ES-I3 (cell line): ENCODE measurements around the gene MYCBP.
A peak's percentile ranks its signal among the peaks of the same experiment; 100 is the strongest.

Experiments
- H3K36me3 ChIP-seq: 2 replicates; pipeline ENCODE4 v1.6.1; 2013; ENCODE audit warnings: mild to moderate bottlenecking, low read length, control low read depth, moderate library complexity; ENCODE audit not compliant: insufficient read depth
- H3K4me1 ChIP-seq: 2 replicates; pipeline ENCODE4 v1.6.1; 2013; ENCODE audit warnings: mild to moderate bottlenecking, control low read depth, low read length; ENCODE audit not compliant: insufficient read depth
- H3K9ac ChIP-seq: 2 replicates; pipeline ENCODE4 v1.6.1; 2013; ENCODE audit warnings: low read depth, mild to moderate bottlenecking, low read length, moderate library complexity
- H3K9me3 ChIP-seq: 2 replicates; pipeline ENCODE4 v1.6.1; 2013; ENCODE audit warnings: mild to moderate bottlenecking, low read length, moderate library complexity; ENCODE audit not compliant: control insufficient read depth, insufficient read depth

Gene MYCBP

DNA sequence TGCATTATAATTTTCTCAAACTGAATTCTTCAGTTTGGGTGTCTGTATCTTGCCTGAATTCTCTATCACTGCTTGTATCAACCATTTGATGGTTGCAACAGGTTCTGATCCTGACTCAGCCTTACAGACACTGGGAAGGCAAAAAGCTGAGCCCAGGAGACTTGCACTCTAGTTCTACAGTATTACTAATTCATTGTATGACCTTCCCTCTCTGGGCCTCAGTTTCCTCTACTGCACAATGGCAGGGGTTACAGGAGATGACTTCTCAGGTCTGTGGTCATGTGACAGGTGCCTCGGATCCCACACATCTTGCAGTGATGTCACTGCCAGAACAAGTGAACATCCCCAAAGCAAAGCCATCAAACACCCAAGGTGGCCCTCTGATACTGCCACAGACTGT is 52.3 kb downstream of the MYCBP start:
- Histone ChIP-seq H3K9me3 (0 out of 2 replicates have a peak, but pooled peaks cover 5% of the 10 kb centered on the region), H3K36me3 (no peaks in the 10 kb centered on the region), H3K4me1 (no peaks in the 10 kb centered on the region), H3K9ac (no peak overlapping the region)

DNA sequence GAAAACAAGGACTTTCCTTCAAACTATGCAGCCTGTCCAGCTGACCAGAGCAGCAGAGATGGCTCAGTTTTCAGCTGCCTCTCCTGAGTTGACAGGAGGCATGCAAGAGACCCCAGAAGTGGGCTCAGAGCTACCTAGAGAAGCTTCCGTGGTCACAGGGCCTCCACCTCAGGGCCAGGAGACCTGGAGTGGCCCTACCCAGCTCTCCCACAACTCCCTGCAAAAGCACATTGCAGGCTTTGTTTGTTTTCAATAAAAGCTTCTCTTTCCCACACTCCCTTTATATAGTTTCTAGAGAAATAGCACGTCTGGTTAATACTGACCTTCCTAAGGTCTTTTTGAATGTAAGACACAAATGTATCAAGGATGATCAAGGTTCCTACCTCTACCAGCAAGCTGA is 53.6 kb downstream of the MYCBP start:
- Histone ChIP-seq H3K9ac (no peak overlapping the region), H3K36me3 (no peaks in the 10 kb centered on the region), H3K4me1 (no peaks in the 10 kb centered on the region), H3K9me3 (0 out of 2 replicates have a peak, but pooled peaks cover 5% of the 10 kb centered on the region)

DNA sequence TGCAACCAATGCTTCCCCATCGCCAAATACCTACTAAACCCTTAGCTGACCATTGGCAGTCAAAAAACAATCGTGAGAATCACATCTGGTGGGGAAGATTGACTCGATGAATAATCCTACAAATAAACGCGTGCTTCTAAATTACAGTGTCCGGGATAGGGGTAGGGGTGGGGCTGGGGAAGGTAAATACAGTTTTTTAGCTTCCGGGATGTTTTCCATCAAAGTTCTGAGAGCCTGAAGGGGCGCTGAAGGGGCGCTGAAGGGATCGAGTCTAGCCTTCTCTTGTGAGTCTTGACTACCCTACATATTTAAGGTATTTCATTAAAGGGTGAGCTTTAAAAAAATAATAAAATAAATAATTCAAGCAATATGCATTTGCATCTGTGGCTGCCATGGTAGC is 54.1 kb downstream of the MYCBP start:
- Histone ChIP-seq H3K9ac (peak overlapping the region; percentile 65), H3K9me3 (0 out of 2 replicates have a peak, but pooled peaks cover 5% of the 10 kb centered on the region), H3K4me1 (peaks cover 3% of the 10 kb centered on the region; the same call in 1 of the 2 replicates), H3K36me3 (no peaks in the 10 kb centered on the region)

DNA sequence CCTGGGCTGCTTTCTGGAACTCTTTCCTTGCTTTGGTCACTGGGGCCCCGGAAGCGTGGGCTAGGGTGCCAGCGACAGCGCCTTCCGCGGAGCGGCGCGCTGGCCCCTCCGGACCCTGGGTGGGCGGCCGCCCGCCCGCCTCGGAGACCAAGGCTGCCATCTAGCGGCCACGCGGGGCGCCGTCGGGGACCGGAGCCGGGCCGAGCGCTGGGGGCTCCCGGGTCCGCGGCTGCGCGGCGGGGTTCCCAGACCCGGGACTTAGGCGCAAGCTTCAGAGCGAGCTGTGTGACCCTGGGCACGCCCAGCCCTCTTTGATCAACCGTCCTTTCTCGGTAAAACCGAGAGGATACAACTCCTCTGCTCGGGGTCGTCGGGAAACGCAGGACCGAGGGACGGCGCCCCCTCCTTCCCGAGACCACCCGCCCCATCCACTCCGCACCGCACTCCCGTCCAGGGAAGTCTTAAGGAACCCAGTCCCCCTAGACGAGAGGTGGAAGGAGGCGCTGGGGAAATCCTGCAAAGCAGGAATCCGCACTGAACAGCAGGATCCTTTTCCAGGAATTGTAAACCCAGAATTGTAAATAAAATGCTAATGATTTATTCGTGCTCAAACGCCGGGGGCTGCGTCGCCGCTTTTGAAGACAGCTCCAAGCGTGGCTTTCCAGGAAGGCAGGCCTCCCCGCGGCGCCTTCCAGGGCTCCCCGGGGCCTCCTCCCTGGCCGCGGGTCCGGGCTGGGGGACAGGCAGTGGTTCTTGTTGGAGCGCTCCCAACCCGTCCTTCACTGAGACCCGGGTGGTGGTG is 54.8 kb downstream of the MYCBP start:
- 0 out of 2 replicates have a peak, but pooled peaks cover 5% of the 10 kb centered on the region for H3K9me3 ChIP-seq
- H3K36me3 ChIP-seq = no peaks in the 10 kb centered on the region
- H3K4me1 ChIP-seq = peaks cover 5% of the 10 kb centered on the region; the same call in 1 of the 2 replicates
- H3K9ac ChIP-seq = peak overlapping the region; percentile 65

DNA sequence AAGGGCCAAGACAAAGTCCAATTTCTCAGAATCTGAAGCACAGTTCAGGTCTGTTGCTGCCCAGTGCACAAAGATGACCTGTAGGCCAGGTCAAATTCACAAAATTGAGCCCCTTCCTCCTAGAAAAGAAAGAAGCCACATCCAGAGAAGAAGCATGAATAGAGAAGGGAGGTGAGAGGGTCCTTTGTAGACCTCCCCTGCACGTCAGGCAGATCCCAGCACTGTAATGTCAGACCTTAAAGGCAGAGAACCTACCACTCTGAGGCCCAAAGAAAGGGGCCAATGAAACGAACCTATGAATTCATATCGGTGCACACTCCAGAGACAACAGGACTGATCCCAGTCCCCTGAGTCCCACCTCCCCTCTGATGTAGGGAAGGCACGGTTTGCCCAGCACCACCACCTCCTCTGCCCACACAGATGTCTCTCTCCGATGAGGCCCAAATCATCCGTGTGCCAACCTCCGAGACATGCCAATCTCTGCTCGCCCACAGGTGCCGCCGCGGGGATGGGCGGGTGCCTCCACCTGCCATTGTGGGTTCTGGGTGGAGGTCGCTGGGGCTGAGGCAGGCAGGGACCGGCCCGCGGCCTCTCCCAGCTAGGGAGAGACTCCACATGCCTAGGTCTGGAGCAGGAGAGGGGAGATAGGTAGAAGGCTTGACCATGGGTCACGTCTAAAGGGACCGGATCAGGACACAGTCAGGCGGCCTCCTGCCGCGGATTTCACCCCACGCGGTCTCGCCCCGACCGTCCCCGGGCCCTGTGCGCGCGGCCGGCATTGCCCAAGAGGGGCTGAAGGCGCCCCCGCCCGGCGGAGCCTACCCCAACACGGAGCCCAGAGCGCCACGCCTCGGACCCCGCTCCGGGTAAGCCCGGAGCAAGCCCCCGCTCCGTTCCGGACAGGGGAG is 55.6 kb downstream of the MYCBP start:
- H3K4me1 ChIP-seq = peaks cover 5% of the 10 kb centered on the region; the same call in 1 of the 2 replicates
- H3K36me3 ChIP-seq = no peaks in the 10 kb centered on the region
- H3K9me3 ChIP-seq = 0 out of 2 replicates have a peak, but pooled peaks cover 5% of the 10 kb centered on the region
- H3K9ac ChIP-seq = peak overlapping the region; percentile 65

DNA sequence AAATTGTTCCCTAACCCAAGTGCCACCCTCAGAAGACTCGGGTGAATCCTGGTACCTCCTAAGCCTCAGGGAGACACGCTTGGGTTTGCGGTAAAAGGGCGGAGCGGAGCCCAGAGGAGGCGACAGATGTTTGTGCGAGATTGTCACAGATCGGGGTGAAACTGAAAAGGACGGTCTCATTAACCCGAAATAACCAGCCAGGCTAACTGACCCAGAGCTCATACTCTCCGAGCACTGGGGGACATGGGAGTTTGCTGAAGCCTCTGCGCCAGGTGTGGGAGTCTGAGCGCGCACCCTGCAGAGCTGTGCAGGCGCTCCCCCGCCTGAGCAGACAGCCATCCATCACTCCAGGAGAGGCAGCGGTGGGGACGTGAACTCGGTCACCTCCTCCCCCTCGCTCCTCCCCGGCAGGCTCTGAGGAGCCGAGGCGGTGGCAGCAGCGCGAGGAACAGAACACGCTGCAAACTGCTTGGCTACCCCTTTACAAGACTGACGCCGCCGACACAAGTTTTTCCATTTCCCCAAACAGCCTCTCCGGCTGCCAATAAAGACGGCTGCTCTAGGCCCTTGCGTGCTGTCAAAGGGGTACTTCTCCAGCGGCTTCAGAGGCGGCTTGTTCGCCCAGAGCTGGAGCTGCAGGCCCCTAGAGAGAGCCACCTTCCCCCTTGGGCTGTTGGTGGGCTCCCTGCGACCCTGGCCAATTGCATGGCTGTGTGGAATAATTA is 57.1 kb downstream of the MYCBP start:
- no peak overlapping the region for H3K9ac ChIP-seq
- H3K9me3 ChIP-seq = 0 out of 2 replicates have a peak, but pooled peaks cover 5% of the 10 kb centered on the region
- H3K4me1 ChIP-seq = peaks cover 5% of the 10 kb centered on the region; the same call in 1 of the 2 replicates
- H3K36me3 ChIP-seq = no peaks in the 10 kb centered on the region

DNA sequence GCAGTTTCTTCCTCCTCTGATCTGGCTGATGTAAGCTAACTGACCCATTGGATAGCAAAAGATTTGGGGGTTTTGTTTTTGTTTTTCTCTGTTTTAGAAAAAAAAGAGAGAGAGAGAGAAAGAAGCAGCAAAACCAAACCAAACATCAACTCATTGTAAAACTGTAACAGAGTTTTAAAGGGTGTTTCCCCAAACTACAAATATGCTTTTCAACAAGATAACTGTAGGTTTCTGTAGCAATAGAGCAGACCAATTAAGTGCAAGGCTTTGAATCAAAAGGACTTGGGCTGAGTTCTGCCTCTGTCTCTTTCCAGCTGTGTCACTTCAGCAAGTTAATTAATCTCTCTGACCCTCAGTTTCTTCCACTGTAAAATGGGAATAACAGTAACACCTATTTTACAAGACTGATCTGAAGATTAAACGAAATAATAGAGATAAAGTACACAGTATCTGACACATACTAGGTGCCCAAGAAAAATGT is 58.1 kb downstream of the MYCBP start:
- Histone ChIP-seq H3K9ac (no peak overlapping the region), H3K4me1 (peaks cover 5% of the 10 kb centered on the region; the same call in 1 of the 2 replicates), H3K9me3 (0 out of 2 replicates have a peak, but pooled peaks cover 5% of the 10 kb centered on the region), H3K36me3 (no peaks in the 10 kb centered on the region)

DNA sequence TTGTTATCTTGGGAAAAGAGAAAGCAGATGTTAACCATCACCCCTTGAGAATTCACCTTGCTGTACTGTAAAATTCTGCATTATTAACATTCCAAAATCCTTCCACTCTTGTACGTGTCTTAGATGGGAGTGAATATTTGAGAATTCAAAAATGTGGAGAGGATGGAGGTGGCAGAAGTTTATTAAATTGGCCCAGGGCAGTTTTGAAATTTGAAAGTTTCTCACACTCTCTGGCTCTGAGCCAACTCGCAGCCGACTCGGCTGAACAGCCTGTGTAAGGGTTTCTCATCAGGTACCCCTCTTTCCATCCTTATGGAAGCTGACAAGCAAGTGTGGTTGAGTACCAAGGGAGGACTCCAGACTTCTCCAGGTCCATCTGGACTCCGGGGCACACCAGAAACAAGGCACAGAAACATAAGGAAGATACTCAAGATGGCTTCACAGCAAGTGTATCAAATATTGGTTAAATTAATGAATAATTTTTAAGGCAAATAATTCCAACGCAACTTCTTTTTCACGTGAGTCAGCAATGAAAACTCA is 58.6 kb downstream of the MYCBP start:
- Histone ChIP-seq H3K9ac (no peak overlapping the region), H3K36me3 (no peaks in the 10 kb centered on the region), H3K9me3 (0 out of 2 replicates have a peak, but pooled peaks cover 5% of the 10 kb centered on the region), H3K4me1 (peaks cover 5% of the 10 kb centered on the region; the same call in 1 of the 2 replicates)

DNA sequence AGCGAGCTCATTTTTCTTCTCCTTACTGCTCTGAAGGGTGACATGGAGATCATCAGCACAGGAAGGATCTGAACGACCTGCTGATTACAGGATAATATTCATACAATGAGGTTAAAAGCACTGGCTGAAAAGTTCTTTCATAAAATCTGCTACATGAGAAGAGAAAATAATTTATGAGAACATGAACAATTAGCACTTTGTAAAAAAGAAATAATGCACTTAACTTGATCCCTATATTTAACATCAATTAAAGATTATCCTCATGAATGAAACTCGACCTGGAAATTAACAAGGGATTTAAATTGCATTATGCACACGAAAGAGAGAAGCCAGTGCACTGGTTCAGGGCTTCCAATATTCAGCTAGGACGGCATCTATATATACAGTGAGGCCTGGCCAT is 60.2 kb downstream of the MYCBP start:
- 0 out of 2 replicates have a peak, but pooled peaks cover 5% of the 10 kb centered on the region for H3K9me3 ChIP-seq
- H3K4me1 ChIP-seq = peaks cover 5% of the 10 kb centered on the region; the same call in 1 of the 2 replicates
- no peaks in the 10 kb centered on the region for H3K36me3 ChIP-seq
- no peak overlapping the region for H3K9ac ChIP-seq
